Measurements from ENCODE around the gene KRTAP12-4.
"Not testable (repeated sequence)": the region's sequence is repeated elsewhere in the genome, so short reads cannot be mapped to it uniquely, and the experiment has no call there.

The KRTAP12-4 gene

GRCh38 chr21:44628707-44629391, 25.6 kb downstream of the KRTAP12-4 start:
- DNase-seq: no peak

GRCh38 chr21:44627831-44628233, 26.6 kb downstream of the KRTAP12-4 start:
- not testable (repeated sequence) for DNase-seq

GRCh38 chr21:44627181-44627822, 27.2 kb downstream of the KRTAP12-4 start:
- not testable (repeated sequence) for DNase-seq

- DNase-seq: no peak
These were observed 27.8 kb downstream of the KRTAP12-4 start, which contains the start of gene KRTAP10-9 for GRCh38 chr21:44626673-44627143. Gene KRTAP10-9 (plus strand): TSS chr21:44627093. CDS start chr21:44627172, 79 bp downstream.

GRCh38 chr21:44626262-44626661, 28.2 kb downstream of the KRTAP12-4 start:
- no peak for DNase-seq

GRCh38 chr21:44625756-44626155, 28.7 kb downstream of the KRTAP12-4 start:
- no peak for DNase-seq

- DNase-seq: no peak
These were observed 30.9 kb downstream of the KRTAP12-4 start for GRCh38 chr21:44623575-44623974.

- no peak for DNase-seq
These were observed 34.6 kb downstream of the KRTAP12-4 start for GRCh38 chr21:44619886-44620285.

- no peak for DNase-seq
These were observed 35.5 kb downstream of the KRTAP12-4 start for GRCh38 chr21:44618909-44619308.

GRCh38 chr21:44618504-44618903, 36.0 kb downstream of the KRTAP12-4 start:
- no peak for DNase-seq

GRCh38 chr21:44617071-44617501, 37.4 kb downstream of the KRTAP12-4 start:
- no peak for DNase-seq

- DNase-seq: no peak
These were observed 37.9 kb downstream of the KRTAP12-4 start for GRCh38 chr21:44616591-44616926.

- no peak for DNase-seq
These were observed 38.4 kb downstream of the KRTAP12-4 start for GRCh38 chr21:44615911-44616590.

- DNase-seq: no peak
These were observed 39.0 kb downstream of the KRTAP12-4 start for GRCh38 chr21:44615466-44615865.

GRCh38 chr21:44614961-44615391, 39.5 kb downstream of the KRTAP12-4 start:
- DNase-seq: no peak

- DNase-seq: no peak
These were observed 40.3 kb downstream of the KRTAP12-4 start for GRCh38 chr21:44614161-44614631.

GRCh38 chr21:44613386-44614155, 40.9 kb downstream of the KRTAP12-4 start:
- DNase-seq: no peak

- no peak for DNase-seq
These were observed 41.7 kb downstream of the KRTAP12-4 start for GRCh38 chr21:44612669-44613229.

GRCh38 chr21:44612029-44612486, 42.4 kb downstream of the KRTAP12-4 start, which contains the start of gene KRTAP10-8:
Gene KRTAP10-8 (plus strand): TSS chr21:44612079. CDS start chr21:44612101, 22 bp downstream.
- no peak for DNase-seq

- no peak for DNase-seq
These were observed 42.9 kb downstream of the KRTAP12-4 start for GRCh38 chr21:44611551-44611950.

- not testable (repeated sequence) for DNase-seq
These were observed 44.2 kb downstream of the KRTAP12-4 start for GRCh38 chr21:44610157-44610843.

GRCh38 chr21:44609193-44609592, 45.3 kb downstream of the KRTAP12-4 start:
- no peak for DNase-seq

Data from DMS153 (cell line).